KMS-11 (cell line): ENCODE measurements around the gene CTDP1.

Experiments used
- H2AFZ ChIP-seq: fragments of 200-600 bp; sonication (generic); 2 replicates; pipeline ENCODE4 v1.6.1; 2016; ENCODE audit warnings: antibody characterized with exemption, mixed run types, low read depth
- H3K27ac ChIP-seq: fragments of 200-600 bp; sonication (generic); 2 replicates; pipeline ENCODE4 v1.6.1; 2016; ENCODE audit warnings: mild to moderate bottlenecking, mixed run types
- H3K27me3 ChIP-seq: fragments of 200-600 bp; sonication (generic); 2 replicates; pipeline ENCODE4 v1.6.1; 2017; ENCODE audit warnings: mild to moderate bottlenecking, low read depth, mixed run types, moderate library complexity; ENCODE audit not compliant: insufficient read depth
- H3K36me3 ChIP-seq: fragments of 200-600 bp; sonication (generic); 2 replicates; pipeline ENCODE4 v1.6.1; 2017; ENCODE audit warnings: mild to moderate bottlenecking, mixed run types; ENCODE audit not compliant: insufficient read depth
- H3K4me1 ChIP-seq: fragments of 200-600 bp; sonication (generic); 2 replicates; pipeline ENCODE4 v1.6.1; 2016; ENCODE audit warnings: mild to moderate bottlenecking, low read depth, mixed run types; ENCODE audit not compliant: poor library complexity, severe bottlenecking
- H3K4me2 ChIP-seq: fragments of 200-600 bp; sonication (generic); 2 replicates; pipeline ENCODE4 v1.7.0; 2016; ENCODE audit warnings: mild to moderate bottlenecking, mixed run types
- H3K4me3 ChIP-seq: fragments of 200-600 bp; sonication (generic); IDR thresholded peaks from 2 replicates; pipeline ENCODE4 v1.6.1; 2017; ENCODE audit warnings: low read depth, low read length, mixed read lengths; ENCODE audit not compliant: insufficient read depth
- H3K79me2 ChIP-seq: fragments of 200-600 bp; sonication (generic); 2 replicates; pipeline ENCODE4 v1.6.1; 2016; ENCODE audit warnings: low read depth, mixed run types; ENCODE audit not compliant: insufficient read depth
- H3K9ac ChIP-seq: fragments of 200-600 bp; sonication (generic); 2 replicates; pipeline ENCODE4 v1.6.1; 2016; ENCODE audit warnings: mild to moderate bottlenecking, mixed run types
- H4K20me1 ChIP-seq: fragments of 200-600 bp; sonication (generic); 2 replicates; pipeline ENCODE4 v1.6.1; 2016; ENCODE audit warnings: mild to moderate bottlenecking, mixed run types; ENCODE audit not compliant: insufficient read depth
- CTCF ChIP-seq: fragments of 200-600 bp; sonication (generic); conservative IDR thresholded peaks from 2 replicates; pipeline ENCODE4 v1.6.1; 2017; ENCODE audit warnings: low read depth, mild to moderate bottlenecking, antibody characterized with exemption, low read length, moderate library complexity, mixed read lengths

CTDP1 gene

GRCh38 chr18:79784965-79785770 lies 105.6 kb downstream of the CTDP1 start:
- H3K79me2 ChIP-seq, result no peaks in the 10 kb centered on the region
- no peaks in the 10 kb centered on the region for H3K4me1 ChIP-seq
- peaks cover 23% of the 10 kb centered on the region; the same call in 1 of the 2 replicates for H3K27me3 ChIP-seq
- no peak overlapping the region for H2AFZ ChIP-seq
- no peak overlapping the region for H3K27ac ChIP-seq
- TF ChIP-seq CTCF, result no peak
- no peak overlapping the region for H3K9ac ChIP-seq
- H3K36me3 ChIP-seq, result no peaks in the 10 kb centered on the region
- H3K4me3 ChIP-seq, result no peak overlapping the region
- no peaks in the 10 kb centered on the region for H4K20me1 ChIP-seq
- H3K4me2 ChIP-seq, result no peak overlapping the region

- Histone ChIP-seq H3K79me2 (no peaks in the 10 kb centered on the region), H3K27me3 (peaks cover 23% of the 10 kb centered on the region; the same call in 1 of the 2 replicates), H3K36me3 (no peaks in the 10 kb centered on the region), H3K27ac (no peak overlapping the region), H3K4me2 (no peak overlapping the region), H3K4me3 (no peak overlapping the region), H3K4me1 (no peaks in the 10 kb centered on the region), H2AFZ (no peak overlapping the region), H3K9ac (no peak overlapping the region), H4K20me1 (no peaks in the 10 kb centered on the region)
- no peak for TF ChIP-seq CTCF
Observed at GRCh38 chr18:79785831-79786230, 106.2 kb downstream of the CTDP1 start.

DNA sequence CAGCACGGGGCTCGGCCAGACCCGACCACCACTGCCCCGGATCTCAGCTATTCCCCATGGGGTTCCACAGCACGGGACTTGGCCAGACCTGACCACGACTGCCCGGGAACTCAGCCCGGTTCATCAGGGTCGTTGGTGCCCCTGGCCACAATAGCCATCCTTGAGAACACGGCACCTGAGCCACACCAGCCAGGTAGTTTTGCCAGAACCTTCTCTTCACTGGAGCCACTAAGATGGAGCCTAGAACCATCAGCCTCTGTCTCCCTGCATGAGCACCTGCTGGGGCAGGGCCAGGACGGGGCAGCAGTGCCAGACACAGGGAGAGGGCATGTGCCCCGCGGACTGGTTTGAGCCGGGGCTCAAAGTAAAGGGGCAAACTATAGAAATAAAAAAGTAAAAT lies 106.7 kb downstream of the CTDP1 start:
- Histone ChIP-seq H3K4me2 (no peak overlapping the region), H3K4me3 (no peak overlapping the region), H3K27me3 (peaks cover 23% of the 10 kb centered on the region; the same call in 1 of the 2 replicates), H3K4me1 (no peaks in the 10 kb centered on the region), H2AFZ (no peak overlapping the region), H3K9ac (no peak overlapping the region), H3K36me3 (no peaks in the 10 kb centered on the region), H4K20me1 (no peaks in the 10 kb centered on the region), H3K79me2 (no peaks in the 10 kb centered on the region), H3K27ac (no peak overlapping the region)
- no peak for TF ChIP-seq CTCF

GRCh38 chr18:79786786-79787526 lies 107.4 kb downstream of the CTDP1 start:
- H3K4me2 ChIP-seq, result no peak overlapping the region
- H2AFZ ChIP-seq, result no peak overlapping the region
- H3K9ac ChIP-seq, result no peak overlapping the region
- no peaks in the 10 kb centered on the region for H4K20me1 ChIP-seq
- no peaks in the 10 kb centered on the region for H3K36me3 ChIP-seq
- H3K27me3 ChIP-seq, result peaks cover 17% of the 10 kb centered on the region; the same call in 1 of the 2 replicates
- H3K4me3 ChIP-seq, result no peak overlapping the region
- no peak for TF ChIP-seq CTCF
- no peaks in the 10 kb centered on the region for H3K4me1 ChIP-seq
- H3K79me2 ChIP-seq, result no peaks in the 10 kb centered on the region
- H3K27ac ChIP-seq, result no peak overlapping the region
